ENCODE results near the gene FCMR. TPM values are rescaled to one million over a fixed set of nuclear protein-coding genes. Genes with fewer than 3 reads are reported as not detected.

FCMR gene
- total and polyA plus RNA-seq, 9 of the 15 experiments (the other 6 are each of a cell fraction or from before 2014, with no cell fraction given): 0.11 to 0.82 (median 0.20) TPM; not detected in 5

GRCh38 chr1:206873603-206874188 lies 48.0 kb downstream of the FCMR start:
- Histone ChIP-seq H2AFZ (ENCODE audit: low read depth, low read length) (no peak overlapping the region), H3K9ac (ENCODE audit: insufficient read depth in 1 of 2, low read depth in 2 of 2, low read length in 2 of 2) (no peak overlapping the region), H4K20me1 (replicated peaks; ENCODE audit: control insufficient read depth, insufficient read depth, low read length) (no peaks in the 10 kb centered on the region), H3K79me2 (ENCODE audit: control insufficient read depth, insufficient read depth, low read length) (no peaks in the 10 kb centered on the region), H3K9me3 (replicated peaks; ENCODE audit: control insufficient read depth, insufficient read depth, low read depth, low read length) (peaks cover 8% of the 10 kb centered on the region), H3K36me3 (ENCODE audit: control insufficient read depth, insufficient read depth, low read length) (no peaks in the 10 kb centered on the region), H3K4me2 (ENCODE audit: insufficient read depth, low read length) (no peak overlapping the region), H3K9me1 (ENCODE audit: control insufficient read depth, insufficient read depth, low read length) (no peaks in the 10 kb centered on the region), H3K4me1 (replicated peaks in 1 of 2; ENCODE audit: control insufficient read depth in 2 of 2, insufficient read depth in 2 of 2, low read length in 2 of 2) (no peaks in the 10 kb centered on the region), H3K27ac (ENCODE audit: extremely low read depth, low read depth, low read length) (no peak overlapping the region), H3K4me3 (no peak overlapping the region), H3K27me3 (ENCODE audit: control insufficient read depth in 2 of 2, insufficient read depth in 2 of 2, low read length in 2 of 2) (no peaks in the 10 kb centered on the region)
- intact Hi-C loops (cut with micrococcal nuclease): no loop called here
- in situ Hi-C loops (cut with MboI): no loop called here
- BruUV-seq (replicated peaks): no TSS peak
- ATAC-seq: no peak
- DNase-seq (ENCODE audit: extremely low read depth in 1 of 4, low spot score in 3 of 4): no peak
- POLR2A ChIA-PET: interaction anchor here (1.2 to 1.3 kb wide), 2 partner anchors 14 to 26 kb away, joined by 3 to 4 read pairs; no protein-coding TSS in a partner anchor
- FAIRE-seq: no peak
- 2% methylated on average over 3 of the region's 3 CpGs for WGBS (ENCODE audit: insufficient coverage, low coverage, missing lambda C conversion rate)
- CTCF ChIA-PET (ENCODE audit: low intra/inter-chr PET ratio): no interaction called here
- TF ChIP-seq LCOR (CRISPR knock-in tag; IDR thresholded peaks at IDR 0.05): no peak
- TF ChIP-seq NR1H2 (CRISPR knock-in tag; IDR thresholded peaks at IDR 0.05): no peak
- no peak for TF ChIP-seq MCM7 (IDR thresholded peaks at IDR 0.05)
- TF ChIP-seq ZNF830 (CRISPR knock-in tag; IDR thresholded peaks at IDR 0.05): no peak
- TF ChIP-seq PREB (CRISPR knock-in tag; IDR thresholded peaks at IDR 0.05): no peak
- no peak for TF ChIP-seq PTBP1 (IDR thresholded peaks at IDR 0.05; ENCODE audit: low read depth, low read length)
- TF ChIP-seq KLF13 (tag; IDR thresholded peaks at IDR 0.05; ENCODE audit: borderline replicate concordance, low read depth): no peak
- TF ChIP-seq PCBP2 (IDR thresholded peaks at IDR 0.05; ENCODE audit: low read depth, low read length, poor library complexity, severe bottlenecking): no peak
- no peak for TF ChIP-seq HEY1 (CRISPR knock-in tag; IDR thresholded peaks at IDR 0.05; ENCODE audit: borderline replicate concordance)
- no peak for TF ChIP-seq FIP1L1 (IDR thresholded peaks at IDR 0.05; ENCODE audit: low read depth, low read length, poor library complexity, severe bottlenecking)
- no peak for TF ChIP-seq ZNF512 (tag; IDR thresholded peaks at IDR 0.05)
- TF ChIP-seq DEAF1 (CRISPR knock-in tag; IDR thresholded peaks at IDR 0.05): no peak

Data from K562 (cell line).